ENCODE results near the gene OR2AT4. TPM values are rescaled to one million over a fixed set of nuclear protein-coding genes. Genes with fewer than 3 reads are reported as not detected.
"Not testable (repeated sequence)": the region's sequence is repeated elsewhere in the genome, so short reads cannot be mapped to it uniquely, and the experiment has no call there.

The OR2AT4 gene
- total and polyA plus RNA-seq, 2 of the 4 experiments (the other 2 are of a cell fraction) = not detected

- WGBS, 2 experiments (ENCODE audit: extremely low coverage in 2 of 2, insufficient read length in 1 of 2) = 0% methylated on average over 1 of the region's 4 CpGs; no CpG with 5 or more reads in 1 of the 2 experiments
- intact Hi-C loops (cut with micrococcal nuclease) (no loop called here), dilution Hi-C loops (cut with HindIII; ENCODE audit: low sequenced_read_pairs, unreplicated experiment) (no loop called here), in situ Hi-C loops (cut with MboI; ENCODE audit: low sequenced_read_pairs) (no loop called here)
- H3K14ac ChIP-seq (replicated peaks; ENCODE audit: low read depth, low read length) = no peak overlapping the region
- no peak overlapping the region for H3K4ac ChIP-seq (ENCODE audit: low read depth, low read length)
- CTCF ChIA-PET = no interaction called here
- BruUV-seq (replicated peaks) = no TSS peak
- no peaks in the 10 kb centered on the region for H3K9me1 ChIP-seq (ENCODE audit: insufficient read depth, low read length)
- H4K20me1 ChIP-seq (ENCODE audit: insufficient read depth, low read length) = no peaks in the 10 kb centered on the region
- no peak overlapping the region for H2BK120ac ChIP-seq (ENCODE audit: low read depth, low read length)
- no peak overlapping the region for H3K4me2 ChIP-seq (ENCODE audit: low read depth, low read length)
- TF ChIP-seq CHD1 (IDR thresholded peaks at IDR 0.05; ENCODE audit: low read depth, low read length) (no peak), MAZ (IDR thresholded peaks at IDR 0.05; ENCODE audit: borderline replicate concordance, low read depth, low read length) (no peak), RFX5 (IDR thresholded peaks at IDR 0.05; ENCODE audit: low read depth, low read length) (no peak), RAD21 (IDR thresholded peaks at IDR 0.05; ENCODE audit: low read length) (no peak), FOS (IDR thresholded peaks at IDR 0.05; ENCODE audit: low read depth, low read length) (0 out of 2 replicates have a peak, but pooled peaks have one; percentile 11)
- peaks cover 34% of the 10 kb centered on the region for H3K27me3 ChIP-seq (ENCODE audit: control insufficient read depth, insufficient read depth, low read length)
- H3K4me1 ChIP-seq (ENCODE audit: control insufficient read depth, insufficient read depth, low read length) = peaks cover 3% of the 10 kb centered on the region; the same call in 1 of the 2 replicates
- H2BK15ac ChIP-seq (ENCODE audit: low read depth, low read length) = no peak overlapping the region
- H3K56ac ChIP-seq (ENCODE audit: extremely low read depth, insufficient read depth, low read length) = no peak overlapping the region
- no peak overlapping the region for H3K27ac ChIP-seq (ENCODE audit: insufficient read depth, low read length)
- no peaks in the 10 kb centered on the region for H3K79me1 ChIP-seq (ENCODE audit: low read depth in 1 of 2, low read length in 2 of 2)
- no peak overlapping the region for H3K23ac ChIP-seq (ENCODE audit: low read depth, low read length)
- H2AK5ac ChIP-seq (ENCODE audit: low read depth, low read length) = no peak overlapping the region
- H3K9me3 ChIP-seq (ENCODE audit: control insufficient read depth, insufficient read depth, low read length) = peaks cover 13% of the 10 kb centered on the region; the same call in 1 of the 2 replicates
- H2BK20ac ChIP-seq (ENCODE audit: low read depth, low read length) = no peak overlapping the region
- H3K36me3 ChIP-seq (ENCODE audit: control insufficient read depth, insufficient read depth, low read length) = no peaks in the 10 kb centered on the region
- no peak overlapping the region for H4K5ac ChIP-seq (ENCODE audit: low read depth, low read length)
- no peak overlapping the region for H2BK5ac ChIP-seq (ENCODE audit: low read depth, low read length, poor library complexity, severe bottlenecking)
- H4K8ac ChIP-seq (ENCODE audit: low read depth in 2 of 2, low read length in 2 of 2) = no peak overlapping the region
- POLR2A ChIA-PET (ENCODE audit: unreplicated experiment) = no interaction called here
- DNase-seq = peak; percentile 19
- no peak overlapping the region for H4K91ac ChIP-seq (ENCODE audit: insufficient read depth, low read depth, low read length)
- ATAC-seq (ENCODE audit: low read depth) = no peak
- no peak overlapping the region for H3K4me3 ChIP-seq (ENCODE audit: insufficient read depth, low read depth, low read length)
- H3K18ac ChIP-seq (ENCODE audit: low read depth, low read length) = no peak overlapping the region
- H2AK9ac ChIP-seq (replicated peaks; ENCODE audit: low read depth, low read length, poor library complexity) = no peak overlapping the region
- no peak overlapping the region for H3K9ac ChIP-seq (ENCODE audit: low read depth, low read length)
- H2AFZ ChIP-seq (replicated peaks; ENCODE audit: low read length, poor library complexity) = no peak overlapping the region
Observed at GRCh38 chr11:75107187-75107586, 10.5 kb upstream of the OR2AT4 start.

GRCh38 chr11:75105967-75106681, 9.4 kb upstream of the OR2AT4 start:
- CTCF ChIA-PET = not testable (repeated sequence)

More at GRCh38 chr11:75105967-75106681, 9.4 kb upstream of the OR2AT4 start:
- H3K9me3 ChIP-seq (ENCODE audit: control insufficient read depth, insufficient read depth, low read length); H2BK5ac ChIP-seq (ENCODE audit: low read depth, low read length, poor library complexity, severe bottlenecking); ATAC-seq (ENCODE audit: low read depth); H2AK5ac ChIP-seq (ENCODE audit: low read depth, low read length); DNase-seq; H3K4me3 ChIP-seq (ENCODE audit: insufficient read depth, low read depth, low read length); H2AK9ac ChIP-seq (replicated peaks; ENCODE audit: low read depth, low read length, poor library complexity); H3K14ac ChIP-seq (replicated peaks; ENCODE audit: low read depth, low read length); H4K5ac ChIP-seq (ENCODE audit: low read depth, low read length); H2BK120ac ChIP-seq (ENCODE audit: low read depth, low read length); H2BK15ac ChIP-seq (ENCODE audit: low read depth, low read length); H3K79me1 ChIP-seq (ENCODE audit: low read depth in 1 of 2, low read length in 2 of 2); BruUV-seq (replicated peaks); H3K9ac ChIP-seq (ENCODE audit: low read depth, low read length); H2AFZ ChIP-seq (replicated peaks; ENCODE audit: low read length, poor library complexity); H4K8ac ChIP-seq (ENCODE audit: low read depth in 2 of 2, low read length in 2 of 2); H2BK20ac ChIP-seq (ENCODE audit: low read depth, low read length); H4K91ac ChIP-seq (ENCODE audit: insufficient read depth, low read depth, low read length); H3K9me1 ChIP-seq (ENCODE audit: insufficient read depth, low read length); H4K20me1 ChIP-seq (ENCODE audit: insufficient read depth, low read length); in situ Hi-C loops (cut with MboI; ENCODE audit: low sequenced_read_pairs); intact Hi-C loops (cut with micrococcal nuclease); H3K36me3 ChIP-seq (ENCODE audit: control insufficient read depth, insufficient read depth, low read length); dilution Hi-C loops (cut with HindIII; ENCODE audit: low sequenced_read_pairs, unreplicated experiment); POLR2A ChIA-PET (ENCODE audit: unreplicated experiment); H3K18ac ChIP-seq (ENCODE audit: low read depth, low read length); H3K23ac ChIP-seq (ENCODE audit: low read depth, low read length); H3K56ac ChIP-seq (ENCODE audit: extremely low read depth, insufficient read depth, low read length); H3K4me2 ChIP-seq (ENCODE audit: low read depth, low read length); H3K4ac ChIP-seq (ENCODE audit: low read depth, low read length); H3K27ac ChIP-seq (ENCODE audit: insufficient read depth, low read length); H3K4me1 ChIP-seq (ENCODE audit: control insufficient read depth, insufficient read depth, low read length): not testable (repeated sequence)
- WGBS, 2 experiments (ENCODE audit: extremely low coverage in 2 of 2, insufficient read length in 1 of 2) = no CpG with 5 or more reads among the region's 2 CpGs
- peaks cover 36% of the 10 kb centered on the region for H3K27me3 ChIP-seq (ENCODE audit: control insufficient read depth, insufficient read depth, low read length)

Measured in IMR-90 (cell line).